IPS-18c (cell line): ENCODE data around the gene BCL2.

Source experiments
- H3K4me3 ChIP-seq: 2 replicates; pipeline ENCODE4 v1.7.0; 2013; ENCODE audit warnings: low read depth, mild to moderate bottlenecking, low read length, moderate library complexity; ENCODE audit not compliant: insufficient read depth
- H3K9me3 ChIP-seq: one replicate; pipeline ENCODE4 v1.6.1; 2013; ENCODE audit warnings: mild to moderate bottlenecking, low read length, moderate library complexity; ENCODE audit not compliant: control insufficient read depth, insufficient read depth

Gene BCL2

GRCh38 chr18:63112706-63113105 lies 206.9 kb downstream of the BCL2 start:
- Histone ChIP-seq H3K4me3 (no peak overlapping the region), H3K9me3 (no peaks in the 10 kb centered on the region)

GRCh38 chr18:63111671-63112402 lies 207.7 kb downstream of the BCL2 start:
- Histone ChIP-seq H3K4me3 (no peak overlapping the region), H3K9me3 (no peaks in the 10 kb centered on the region)

GRCh38 chr18:63109802-63110201 lies 209.8 kb downstream of the BCL2 start:
- H3K4me3 ChIP-seq: no peak overlapping the region
- H3K9me3 ChIP-seq: no peaks in the 10 kb centered on the region

GRCh38 chr18:63109022-63109421 lies 210.5 kb downstream of the BCL2 start:
- no peak overlapping the region for H3K4me3 ChIP-seq
- H3K9me3 ChIP-seq: no peaks in the 10 kb centered on the region

GRCh38 chr18:63107931-63108330 lies 211.6 kb downstream of the BCL2 start:
- H3K9me3 ChIP-seq: no peaks in the 10 kb centered on the region
- H3K4me3 ChIP-seq: no peak overlapping the region

- no peak overlapping the region for H3K4me3 ChIP-seq
- no peaks in the 10 kb centered on the region for H3K9me3 ChIP-seq
Observed at GRCh38 chr18:63107171-63107845, 212.3 kb downstream of the BCL2 start.

- H3K4me3 ChIP-seq: no peak overlapping the region
Observed at GRCh38 chr18:63106727-63107126, 212.8 kb downstream of the BCL2 start.

GRCh38 chr18:63105636-63106316 lies 213.8 kb downstream of the BCL2 start:
- H3K9me3 ChIP-seq: no peaks in the 10 kb centered on the region
- H3K4me3 ChIP-seq: no peak overlapping the region

More at GRCh38 chr18:63106727-63107126, 212.8 kb downstream of the BCL2 start:
- H3K9me3 ChIP-seq: no peaks in the 10 kb centered on the region

GRCh38 chr18:63104868-63105267 lies 214.7 kb downstream of the BCL2 start:
- no peaks in the 10 kb centered on the region for H3K9me3 ChIP-seq
- no peak overlapping the region for H3K4me3 ChIP-seq

GRCh38 chr18:63102941-63103744 lies 216.4 kb downstream of the BCL2 start:
- Histone ChIP-seq H3K4me3 (no peak overlapping the region), H3K9me3 (peaks cover 2% of the 10 kb centered on the region)

- Histone ChIP-seq H3K9me3 (peaks cover 2% of the 10 kb centered on the region), H3K4me3 (no peak overlapping the region)
Observed at GRCh38 chr18:63100630-63101055, 218.9 kb downstream of the BCL2 start.

- Histone ChIP-seq H3K9me3 (peaks cover 2% of the 10 kb centered on the region), H3K4me3 (no peak overlapping the region)
Observed at GRCh38 chr18:63099848-63100629, 219.5 kb downstream of the BCL2 start.

- Histone ChIP-seq H3K9me3 (peaks cover 2% of the 10 kb centered on the region), H3K4me3 (no peak overlapping the region)
Observed at GRCh38 chr18:63099091-63099840, 220.3 kb downstream of the BCL2 start.

GRCh38 chr18:63098018-63098981 lies 221.3 kb downstream of the BCL2 start:
- peaks cover 2% of the 10 kb centered on the region for H3K9me3 ChIP-seq
- no peak overlapping the region for H3K4me3 ChIP-seq

- peaks cover 2% of the 10 kb centered on the region for H3K9me3 ChIP-seq
- no peak overlapping the region for H3K4me3 ChIP-seq
Observed at GRCh38 chr18:63097178-63097577, 222.4 kb downstream of the BCL2 start.
